Heart left ventricle (tissue), 13 donors: Measurements from ENCODE around the gene GRAMD1B.

Experiments
- POLR2A ChIP-seq, 2 donors: fragments of 450-650 bp; IDR thresholded peaks; one replicate each; pipeline ENCODE4 v1.6.1; 2017; ENCODE audit warnings: antibody characterized with exemption in 2 of 2, mild to moderate bottlenecking in 2 of 2, moderate library complexity in 2 of 2
- TF ChIP-seq, protein P1 (sequence below), 12 donors: fragments of 200-600 bp; sonication (generic) in 4 of 12; IDR thresholded peaks; one replicate each; pipeline versions ENCODE4 v1.5.0 to v1.8.0; 2018 to 2022; ENCODE audit warnings: antibody characterized with exemption in 12 of 12, mild to moderate bottlenecking in 5 of 12
- donor health status: ischemic (EF 13 %, LVEDD 7.1; RV severe dilation, severe dysfunction).
- donor health status: DM: no; HTN: yes; CAD: no.
- donor health status: DM: no; HTN: no; CAD: no.
- donor health status: ischemic (EF 25% LVEDD 6.9; RV normal size, moderate dysfunction).
- donor health status: ischemic (EF 25% LVEDD 5.7; RV mildly dilated, moderate dysfunction).
- donor health status: ischemic (EF 35%, LVEDD 5.7; RV mildly dilated, moderate dysfunction).
- donor health status: nonischemic (EF 11% LVEDD 7.7; RV severe dilation, severe dysfunction).
- donor health status: DM: yes; HTN: yes; CAD: no.
- donor health status: PGD.
- donor health status: ischemic (EF 29% LVEDD 5.4; RV normal size, mild dysfunction).
- donor health status: nonischemic (EF 23%, LVEDD 6.1; RV moderate dilation, normal function).

DNA sequence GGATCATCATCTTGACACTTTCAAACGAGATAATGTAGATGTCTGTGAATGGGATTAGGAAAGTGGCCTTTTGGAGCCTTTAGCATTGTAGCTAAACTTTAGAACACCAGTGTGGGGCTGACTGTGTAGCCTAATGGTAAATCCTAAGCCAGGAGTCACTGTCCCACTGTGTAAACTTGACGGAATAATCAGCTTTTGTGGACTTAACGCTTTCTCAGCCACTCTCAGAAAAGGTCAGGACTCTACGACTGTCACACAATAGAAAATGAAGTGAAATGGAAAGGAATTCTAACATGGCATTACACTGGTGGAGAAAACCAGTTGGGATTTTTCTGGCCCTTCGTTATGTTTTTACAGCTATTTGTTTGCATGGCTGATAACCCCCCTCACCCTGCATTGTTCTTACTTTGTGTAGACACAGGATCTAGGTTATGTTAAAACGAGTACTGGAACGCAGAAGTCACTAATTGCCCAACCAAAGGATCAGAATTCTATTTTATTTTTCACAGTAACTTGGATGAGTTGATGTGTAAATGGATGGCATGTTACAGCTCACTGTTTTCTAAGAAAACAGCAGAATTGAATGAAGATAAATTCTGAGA is 22.0 kb upstream of the GRAMD1B start:
- TF ChIP-seq, protein P1, sequence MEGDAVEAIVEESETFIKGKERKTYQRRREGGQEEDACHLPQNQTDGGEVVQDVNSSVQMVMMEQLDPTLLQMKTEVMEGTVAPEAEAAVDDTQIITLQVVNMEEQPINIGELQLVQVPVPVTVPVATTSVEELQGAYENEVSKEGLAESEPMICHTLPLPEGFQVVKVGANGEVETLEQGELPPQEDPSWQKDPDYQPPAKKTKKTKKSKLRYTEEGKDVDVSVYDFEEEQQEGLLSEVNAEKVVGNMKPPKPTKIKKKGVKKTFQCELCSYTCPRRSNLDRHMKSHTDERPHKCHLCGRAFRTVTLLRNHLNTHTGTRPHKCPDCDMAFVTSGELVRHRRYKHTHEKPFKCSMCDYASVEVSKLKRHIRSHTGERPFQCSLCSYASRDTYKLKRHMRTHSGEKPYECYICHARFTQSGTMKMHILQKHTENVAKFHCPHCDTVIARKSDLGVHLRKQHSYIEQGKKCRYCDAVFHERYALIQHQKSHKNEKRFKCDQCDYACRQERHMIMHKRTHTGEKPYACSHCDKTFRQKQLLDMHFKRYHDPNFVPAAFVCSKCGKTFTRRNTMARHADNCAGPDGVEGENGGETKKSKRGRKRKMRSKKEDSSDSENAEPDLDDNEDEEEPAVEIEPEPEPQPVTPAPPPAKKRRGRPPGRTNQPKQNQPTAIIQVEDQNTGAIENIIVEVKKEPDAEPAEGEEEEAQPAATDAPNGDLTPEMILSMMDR (IDR thresholded peaks at IDR 0.05): no peak
- TF ChIP-seq POLR2A (IDR thresholded peaks at IDR 0.05): no peak
